ENCODE measurements around the gene PGC. TPM values are rescaled to one million over a fixed set of nuclear protein-coding genes. Genes with fewer than 3 reads are reported as not detected.
A peak's percentile ranks its signal among the peaks of the same experiment; 100 is the strongest.

The PGC gene
- total RNA-seq, 1 experiment from 2014 or later, result not detected

DNA sequence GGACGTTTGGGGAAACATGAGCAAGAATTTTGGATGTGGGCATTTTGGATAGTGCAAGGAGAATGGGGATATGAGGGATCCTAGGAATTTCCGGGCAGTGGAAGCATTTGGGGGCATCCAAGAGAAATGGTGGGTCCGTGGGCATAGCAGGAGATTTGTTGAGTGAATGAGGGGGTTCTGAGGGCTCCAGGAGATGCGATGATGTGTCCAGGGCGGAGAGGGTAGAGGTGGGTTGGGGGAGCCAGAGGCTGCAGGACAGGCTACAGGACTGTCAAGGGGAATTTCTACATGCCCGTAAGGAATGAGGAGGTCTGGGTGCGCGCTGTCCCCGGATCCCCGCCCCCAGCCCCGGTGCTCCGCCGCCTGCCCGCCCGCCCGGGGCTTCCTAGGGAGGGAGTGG is 32.1 kb upstream of the PGC start:
- Histone ChIP-seq H4K5ac (ENCODE audit: insufficient read length, low read depth, low read length) (no peak overlapping the region), H3K4me1 (ENCODE audit: insufficient read depth, low read length) (no peaks in the 10 kb centered on the region), H3K9me3 (ENCODE audit: control insufficient read depth, low read depth, low read length) (no peaks in the 10 kb centered on the region), H3K23me2 (ENCODE audit: insufficient read length, low read depth, low read length, poor library complexity, severe bottlenecking) (peaks cover 11% of the 10 kb centered on the region), H2BK5ac (ENCODE audit: insufficient read length, low read length) (no peak overlapping the region), H4K8ac (replicated peaks; ENCODE audit: insufficient read length, low read depth, low read length) (no peak overlapping the region), H3K79me1 (ENCODE audit: insufficient read depth, low read depth, low read length, poor library complexity, severe bottlenecking) (no peaks in the 10 kb centered on the region), H2BK20ac (ENCODE audit: low read depth, low read length, poor library complexity, severe bottlenecking) (no peak overlapping the region), H3K18ac (ENCODE audit: insufficient read length, low read depth, low read length) (no peak overlapping the region), H2BK12ac (ENCODE audit: insufficient read length, low read depth, low read length) (no peak overlapping the region), H4K20me1 (ENCODE audit: control insufficient read depth, insufficient read depth, insufficient read length) (no peaks in the 10 kb centered on the region), H3K23ac (ENCODE audit: insufficient read length, low read depth, low read length) (no peak overlapping the region), H3K4ac (ENCODE audit: low read depth, low read length) (no peak overlapping the region), H3K4me2 (ENCODE audit: insufficient read depth, insufficient read length, low read length) (peak overlapping the region; percentile 96), H2BK15ac (ENCODE audit: low read depth, low read length) (no peak overlapping the region), H3K79me2 (ENCODE audit: insufficient read depth, low read length) (no peaks in the 10 kb centered on the region), H2AK5ac (ENCODE audit: insufficient read length, low read length) (no peak overlapping the region), H2BK120ac (ENCODE audit: low read depth, low read length, poor library complexity, severe bottlenecking) (no peak overlapping the region), H3K27me3 (ENCODE audit: insufficient read depth, low read length) (peaks cover 7% of the 10 kb centered on the region; the same call in 1 of the 2 replicates), H2AFZ (ENCODE audit: low read length) (no peak overlapping the region), H3T11ph (ENCODE audit: low read length) (no peak overlapping the region), H3K27ac (ENCODE audit: insufficient read length, low read depth, low read length) (no peak overlapping the region), H3K56ac (ENCODE audit: insufficient read length, low read depth, low read length) (no peak overlapping the region), H4K91ac (ENCODE audit: insufficient read length, low read depth, low read length) (no peak overlapping the region), H3K14ac (ENCODE audit: insufficient read depth, low read length) (no peak overlapping the region), H3K9ac (ENCODE audit: extremely low read depth, insufficient read length, low read length) (peak overlapping the region; percentile 54)
- peaks cover 13 to 16% of the 10 kb centered on the region in 2 experiments for H3K4me1 Mint-ChIP-seq
- peak overlapping the region in 1 of 3 experiments; percentile 17; a peak in 1 of 7 replicates for H3K27ac Mint-ChIP-seq
- peak overlapping the region; percentile 80 to 91 for H3K4me3 Mint-ChIP-seq
- H3K9me3 Mint-ChIP-seq, result no peaks in the 10 kb centered on the region
- peaks cover 3 to 13% (median 9%) of the 10 kb centered on the region in 3 experiments; a peak in 6 of 7 replicates for H3K36me3 Mint-ChIP-seq (ENCODE audit: insufficient read depth in 1 of 3, low read depth in 3 of 3)
- no peak for DNase-seq
- TF ChIP-seq, protein P1, sequence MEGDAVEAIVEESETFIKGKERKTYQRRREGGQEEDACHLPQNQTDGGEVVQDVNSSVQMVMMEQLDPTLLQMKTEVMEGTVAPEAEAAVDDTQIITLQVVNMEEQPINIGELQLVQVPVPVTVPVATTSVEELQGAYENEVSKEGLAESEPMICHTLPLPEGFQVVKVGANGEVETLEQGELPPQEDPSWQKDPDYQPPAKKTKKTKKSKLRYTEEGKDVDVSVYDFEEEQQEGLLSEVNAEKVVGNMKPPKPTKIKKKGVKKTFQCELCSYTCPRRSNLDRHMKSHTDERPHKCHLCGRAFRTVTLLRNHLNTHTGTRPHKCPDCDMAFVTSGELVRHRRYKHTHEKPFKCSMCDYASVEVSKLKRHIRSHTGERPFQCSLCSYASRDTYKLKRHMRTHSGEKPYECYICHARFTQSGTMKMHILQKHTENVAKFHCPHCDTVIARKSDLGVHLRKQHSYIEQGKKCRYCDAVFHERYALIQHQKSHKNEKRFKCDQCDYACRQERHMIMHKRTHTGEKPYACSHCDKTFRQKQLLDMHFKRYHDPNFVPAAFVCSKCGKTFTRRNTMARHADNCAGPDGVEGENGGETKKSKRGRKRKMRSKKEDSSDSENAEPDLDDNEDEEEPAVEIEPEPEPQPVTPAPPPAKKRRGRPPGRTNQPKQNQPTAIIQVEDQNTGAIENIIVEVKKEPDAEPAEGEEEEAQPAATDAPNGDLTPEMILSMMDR (conservative IDR thresholded peaks at IDR 0.05), result no peak
- peaks cover 40% of the 10 kb centered on the region for H3K27me3 Mint-ChIP-seq (ENCODE audit: low read depth)
- WGBS (ENCODE audit: extremely low coverage, insufficient read length, low lambda C conversion rate), result no CpG with 5 or more reads among the region's 16 CpGs

Data from H9 (cell line).